Mammary epithelial cell (primary cell): ENCODE results near the gene DRD4.

Experiments
- CTCF ChIP-seq, 2 donors: IDR thresholded peaks in 1 of 2; conservative IDR thresholded peaks in 1 of 2; 2 replicates each; pipeline ENCODE4 v1.5.1; 2011 to 2012; ENCODE audit warnings: inconsistent platforms in 2 of 2, low read length in 2 of 2, mild to moderate bottlenecking in 2 of 2, control low read depth in 1 of 2, low read depth in 1 of 2; ENCODE audit not compliant: insufficient read depth in 1 of 2; ENCODE audit errors: extremely low read depth in 1 of 2
- EZH2 ChIP-seq: IDR thresholded peaks from 2 replicates; pipeline ENCODE4 v1.6.1; 2012; ENCODE audit warnings: low read length, inconsistent platforms, borderline replicate concordance

DNA sequence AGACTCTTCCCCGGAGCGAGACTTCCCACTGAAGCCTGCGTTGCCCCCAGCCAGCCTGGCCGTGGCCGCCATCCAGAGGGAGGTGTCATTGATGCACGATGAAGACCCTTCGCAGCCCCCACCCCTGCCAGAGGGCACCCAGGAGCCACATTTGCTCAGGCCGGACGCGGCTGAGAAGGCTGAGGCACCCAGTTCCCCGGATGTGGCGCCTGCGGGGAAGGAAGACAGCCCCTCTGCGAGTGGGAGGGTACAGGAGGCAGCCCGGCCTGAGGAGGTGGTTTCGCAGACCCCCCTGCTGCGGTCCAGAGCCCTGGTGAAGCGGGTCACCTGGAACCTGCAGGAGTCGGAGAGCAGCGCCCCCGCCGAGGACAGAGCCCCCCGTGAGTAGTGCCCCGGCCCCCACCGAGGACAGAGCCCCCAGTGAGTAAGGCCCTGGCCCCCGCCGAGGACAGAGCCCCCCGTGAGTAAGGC lies 27.7 kb upstream of the DRD4 start:
- TF ChIP-seq CTCF (conservative IDR thresholded peaks at IDR 0.05 in 1 of 2, IDR thresholded peaks at IDR 0.05 in 1 of 2; ENCODE audit: extremely low read depth in 1 of 2, insufficient read depth in 1 of 2, low read depth in 1 of 2, low read length in 2 of 2) = no peak
- no peak for TF ChIP-seq EZH2
